IPS-18a (cell line): ENCODE results near the gene TNNI3K.

Source experiments
- H3K27ac ChIP-seq: one replicate; pipeline ENCODE4 v1.5.1; 2013; ENCODE audit warnings: low read length
- H3K27me3 ChIP-seq: one replicate; pipeline ENCODE4 v1.6.1; 2013; ENCODE audit warnings: mild to moderate bottlenecking, low read length; ENCODE audit not compliant: control insufficient read depth, insufficient read depth
- H3K36me3 ChIP-seq: one replicate; pipeline ENCODE4 v1.6.1; 2013; ENCODE audit warnings: low read depth, low read length; ENCODE audit not compliant: control insufficient read depth
- H3K4me1 ChIP-seq: one replicate; pipeline ENCODE4 v1.6.1; 2013; ENCODE audit warnings: low read depth, low read length; ENCODE audit not compliant: control insufficient read depth
- H3K4me3 ChIP-seq: one replicate; pipeline ENCODE4 v1.5.1; 2013; ENCODE audit warnings: low read length
- H3K9ac ChIP-seq: one replicate; pipeline ENCODE4 v1.6.1; 2013; ENCODE audit warnings: mild to moderate bottlenecking, low read length, moderate library complexity
- H3K9me3 ChIP-seq: one replicate; pipeline ENCODE4 v1.6.1; 2013; ENCODE audit warnings: low read depth, low read length; ENCODE audit not compliant: control insufficient read depth

TNNI3K gene

GRCh38 chr1:74586253-74586897 is 351.2 kb downstream of the TNNI3K start:
- H3K27me3 ChIP-seq: no peaks in the 10 kb centered on the region
- no peak overlapping the region for H3K4me3 ChIP-seq
- no peaks in the 10 kb centered on the region for H3K9me3 ChIP-seq

GRCh38 chr1:74587888-74588287 is 352.7 kb downstream of the TNNI3K start:
- no peak overlapping the region for H3K27ac ChIP-seq
- no peaks in the 10 kb centered on the region for H3K36me3 ChIP-seq
- H3K4me3 ChIP-seq: no peak overlapping the region
- no peaks in the 10 kb centered on the region for H3K9me3 ChIP-seq
- H3K4me1 ChIP-seq: no peaks in the 10 kb centered on the region
- no peak overlapping the region for H3K9ac ChIP-seq
- H3K27me3 ChIP-seq: no peaks in the 10 kb centered on the region

More at GRCh38 chr1:74586253-74586897, 351.2 kb downstream of the TNNI3K start:
- Histone ChIP-seq H3K27ac (no peak overlapping the region), H3K9ac (no peak overlapping the region), H3K36me3 (no peaks in the 10 kb centered on the region), H3K4me1 (no peaks in the 10 kb centered on the region)

- H3K9ac ChIP-seq: no peak overlapping the region
- H3K27ac ChIP-seq: no peak overlapping the region
- H3K9me3 ChIP-seq: no peaks in the 10 kb centered on the region
- no peaks in the 10 kb centered on the region for H3K27me3 ChIP-seq
- H3K4me1 ChIP-seq: no peaks in the 10 kb centered on the region
- H3K4me3 ChIP-seq: no peak overlapping the region
- H3K36me3 ChIP-seq: no peaks in the 10 kb centered on the region
These were observed 355.1 kb downstream of the TNNI3K start for GRCh38 chr1:74590288-74590687.

GRCh38 chr1:74591949-74592348 is 356.8 kb downstream of the TNNI3K start:
- Histone ChIP-seq H3K9me3 (no peaks in the 10 kb centered on the region), H3K4me1 (no peaks in the 10 kb centered on the region), H3K27ac (no peak overlapping the region), H3K4me3 (no peak overlapping the region), H3K9ac (no peak overlapping the region), H3K27me3 (no peaks in the 10 kb centered on the region), H3K36me3 (no peaks in the 10 kb centered on the region)

GRCh38 chr1:74592580-74593355 is 357.6 kb downstream of the TNNI3K start:
- Histone ChIP-seq H3K4me3 (no peak overlapping the region), H3K27ac (no peak overlapping the region), H3K27me3 (no peaks in the 10 kb centered on the region), H3K9me3 (no peaks in the 10 kb centered on the region), H3K9ac (no peak overlapping the region), H3K36me3 (no peaks in the 10 kb centered on the region), H3K4me1 (no peaks in the 10 kb centered on the region)
